ENCODE data around the gene RSPO1. TPM values are rescaled to one million over a fixed set of nuclear protein-coding genes. Genes with fewer than 3 reads are reported as not detected.

Gene RSPO1
- total and polyA plus RNA-seq, 2 of the 4 experiments (the other 2 are of a cell fraction) = not detected

GRCh38 chr1:37651803-37652202 lies 17.1 kb upstream of the RSPO1 start:
- no peak overlapping the region for H4K5ac ChIP-seq (ENCODE audit: low read depth, low read length)
- ChIA-PET POLR2A (ENCODE audit: unreplicated experiment) (no interaction called here), CTCF (no interaction called here)
- DNase-seq (no peak), ATAC-seq (ENCODE audit: low read depth) (no peak)
- no peak overlapping the region for H3K14ac ChIP-seq (replicated peaks; ENCODE audit: low read depth, low read length)
- H3K9ac ChIP-seq (ENCODE audit: low read depth, low read length) = no peak overlapping the region
- H2BK15ac ChIP-seq (ENCODE audit: low read depth, low read length) = no peak overlapping the region
- H3K36me3 ChIP-seq (ENCODE audit: control insufficient read depth, insufficient read depth, low read length) = no peaks in the 10 kb centered on the region
- H2BK5ac ChIP-seq (ENCODE audit: low read depth, low read length, poor library complexity, severe bottlenecking) = no peak overlapping the region
- no peak overlapping the region for H3K27ac ChIP-seq (ENCODE audit: insufficient read depth, low read length)
- intact Hi-C loops (cut with micrococcal nuclease) = no loop called here
- H2AK9ac ChIP-seq (replicated peaks; ENCODE audit: low read depth, low read length, poor library complexity) = peak overlapping the region; percentile 55
- H3K56ac ChIP-seq (ENCODE audit: extremely low read depth, insufficient read depth, low read length) = no peak overlapping the region
- H3K4me3 ChIP-seq (ENCODE audit: insufficient read depth, low read depth, low read length) = no peak overlapping the region
- no peak overlapping the region for H2BK120ac ChIP-seq (ENCODE audit: low read depth, low read length)
- no TSS peak for BruUV-seq (replicated peaks)
- no peak overlapping the region for H3K4me2 ChIP-seq (ENCODE audit: low read depth, low read length)
- no peak overlapping the region for H2AK5ac ChIP-seq (ENCODE audit: low read depth, low read length)
- H4K8ac ChIP-seq (ENCODE audit: low read depth in 2 of 2, low read length in 2 of 2) = no peak overlapping the region
- no peak overlapping the region for H2BK20ac ChIP-seq (ENCODE audit: low read depth, low read length)
- no peaks in the 10 kb centered on the region for H3K9me1 ChIP-seq (ENCODE audit: insufficient read depth, low read length)
- 58% methylated on average over 3 of the region's 10 CpGs; no CpG with 5 or more reads in 1 of the 2 experiments for WGBS, 2 experiments (ENCODE audit: extremely low coverage in 2 of 2, insufficient read length in 1 of 2)
- peaks cover 17% of the 10 kb centered on the region; the same call in 1 of the 2 replicates for H3K27me3 ChIP-seq (ENCODE audit: control insufficient read depth, insufficient read depth, low read length)
- no peaks in the 10 kb centered on the region for H4K20me1 ChIP-seq (ENCODE audit: insufficient read depth, low read length)
- H3K9me3 ChIP-seq (ENCODE audit: control insufficient read depth, insufficient read depth, low read length) = no peaks in the 10 kb centered on the region
- no peak overlapping the region for H3K18ac ChIP-seq (ENCODE audit: low read depth, low read length)
- TF ChIP-seq SMC3 (IDR thresholded peaks at IDR 0.05; ENCODE audit: low read depth, low read length) (no peak), CEBPB (IDR thresholded peaks at IDR 0.05; ENCODE audit: low read depth, low read length) (no peak)
- H3K79me1 ChIP-seq (ENCODE audit: low read depth in 1 of 2, low read length in 2 of 2) = no peaks in the 10 kb centered on the region
- dilution Hi-C loops (cut with HindIII; ENCODE audit: low sequenced_read_pairs, unreplicated experiment) = no loop called here
- H3K4ac ChIP-seq (ENCODE audit: low read depth, low read length) = no peak overlapping the region
- peak overlapping the region; percentile 67 for H2AFZ ChIP-seq (replicated peaks; ENCODE audit: low read length, poor library complexity)
- in situ Hi-C loops (cut with MboI; ENCODE audit: low sequenced_read_pairs) = no loop called here
- no peak overlapping the region for H4K91ac ChIP-seq (ENCODE audit: insufficient read depth, low read depth, low read length)
- H3K4me1 ChIP-seq (ENCODE audit: control insufficient read depth, insufficient read depth, low read length) = no peaks in the 10 kb centered on the region
- H3K23ac ChIP-seq (ENCODE audit: low read depth, low read length) = no peak overlapping the region

Data from IMR-90 (cell line).